SK-N-SH (cell line): ENCODE results near the gene PRDM8. TPM values are rescaled to one million over a fixed set of nuclear protein-coding genes. Genes with fewer than 3 reads are reported as not detected.

Experiments used
- ELF1 ChIP-seq: IDR thresholded peaks from 2 replicates; pipeline ENCODE4 v1.4.0; 2012
- EP300 ChIP-seq, 2 experiments: IDR thresholded peaks; 2 replicates each; pipeline versions ENCODE4 v1.4.0 to v1.6.1; 2012; ENCODE audit warnings: borderline replicate concordance in 1 of 2, low read depth in 1 of 2, low read length in 1 of 2
- EZH2phosphoT487 ChIP-seq: fragments of 200-600 bp; sonication (generic); IDR thresholded peaks from 2 replicates; pipeline ENCODE4 v1.6.1; 2017; ENCODE audit warnings: low read depth, mixed run types, mild to moderate bottlenecking, antibody characterized with exemption, moderate library complexity, borderline replicate concordance
- FOXJ3 ChIP-seq: sonication (generic); formaldehyde crosslinking; IDR thresholded peaks from 2 replicates; pipeline ENCODE4 v1.5.1; 2020; ENCODE audit warnings: mild to moderate bottlenecking, missing genetic modification reagents
- FOXM1 ChIP-seq: IDR thresholded peaks from 2 replicates; pipeline ENCODE4 v1.4.0; 2012; ENCODE audit warnings: low read depth, mild to moderate bottlenecking
- GABPA ChIP-seq: IDR thresholded peaks from 2 replicates; pipeline ENCODE4 v1.4.0; 2012; ENCODE audit warnings: low read depth, mild to moderate bottlenecking
- GATA2 ChIP-seq: sonication (generic); formaldehyde crosslinking; IDR thresholded peaks from 2 replicates; pipeline ENCODE4 v1.5.0; 2020; ENCODE audit warnings: mild to moderate bottlenecking, missing genetic modification reagents
- MEF2A ChIP-seq: IDR thresholded peaks from 2 replicates; pipeline ENCODE4 v1.4.0; 2012; ENCODE audit warnings: low read depth, borderline replicate concordance
- MXI1 ChIP-seq: IDR thresholded peaks from 2 replicates; pipeline ENCODE4 v1.6.1; 2012; ENCODE audit warnings: mild to moderate bottlenecking, low read depth, low read length, improper control_type of control experiment
- NFIC ChIP-seq: IDR thresholded peaks from 2 replicates; pipeline ENCODE4 v1.4.0; 2012; ENCODE audit warnings: borderline replicate concordance
- NRF1 ChIP-seq: IDR thresholded peaks from 2 replicates; pipeline ENCODE4 v1.6.1; 2012; ENCODE audit warnings: low read depth, mild to moderate bottlenecking, low read length
- PBX3 ChIP-seq: IDR thresholded peaks from 2 replicates; pipeline ENCODE4; 2012
- RCOR1 ChIP-seq: fragments of 150-350 bp; IDR thresholded peaks from 2 replicates; pipeline ENCODE4 v1.6.1; 2017; ENCODE audit warnings: antibody characterized with exemption, low read length
- REST ChIP-seq: IDR thresholded peaks from 2 replicates; pipeline ENCODE4 v1.6.1; 2012; ENCODE audit warnings: mild to moderate bottlenecking, low read depth, low read length, moderate library complexity
- RXRA ChIP-seq: IDR thresholded peaks from 2 replicates; pipeline ENCODE4 v1.4.0; 2012; ENCODE audit warnings: low read depth, mild to moderate bottlenecking, borderline replicate concordance
- SIN3A ChIP-seq: IDR thresholded peaks from 2 replicates; pipeline ENCODE4 v1.6.1; 2012; ENCODE audit warnings: low read depth, mild to moderate bottlenecking, low read length, moderate library complexity, borderline replicate concordance
- SMC3 ChIP-seq: IDR thresholded peaks from 2 replicates; pipeline ENCODE4 v1.6.1; 2012; ENCODE audit warnings: low read depth, low read length, improper control_type of control experiment
- TAF1 ChIP-seq: IDR thresholded peaks from 2 replicates; pipeline ENCODE4 v1.6.1; 2012; ENCODE audit warnings: low read depth, mild to moderate bottlenecking, low read length, moderate library complexity, borderline replicate concordance
- TCF12 ChIP-seq: IDR thresholded peaks from 2 replicates; pipeline ENCODE4 v1.4.0; 2012
- TEAD4 ChIP-seq: IDR thresholded peaks from 2 replicates; pipeline ENCODE4 v1.4.0; 2012; ENCODE audit warnings: mild to moderate bottlenecking, borderline replicate concordance; ENCODE audit not compliant: insufficient read depth
- USF2 ChIP-seq: fragments of 150-350 bp; IDR thresholded peaks from 2 replicates; pipeline ENCODE4 v1.6.1; 2017; ENCODE audit warnings: antibody characterized with exemption, low read length, low read depth, borderline replicate concordance
- YY1 ChIP-seq: IDR thresholded peaks from 2 replicates; pipeline ENCODE4 v1.4.0; 2012; ENCODE audit warnings: low read depth, mild to moderate bottlenecking
- ZBTB33 ChIP-seq: IDR thresholded peaks from 2 replicates; pipeline ENCODE4 v1.4.0; 2012; ENCODE audit warnings: low read depth, borderline replicate concordance
- polyA plus RNA-seq, 3 experiments: library from polyadenylated mRNA; depleted of rRNA; stranded (reverse); fragments of >200 nt; gene quantifications; 2 replicates each; pipeline ENCODE4 v1.2.3, GENCODE V29; 2012
- TF ChIP-seq, protein P1 (sequence below): IDR thresholded peaks from 2 replicates; pipeline ENCODE4 v1.4.0; 2012; ENCODE audit warnings: low read depth, borderline replicate concordance

The PRDM8 gene
- polyA plus RNA-seq, 1 of the 3 experiments (the other 2 are of a cell fraction): 3.5 TPM

DNA sequence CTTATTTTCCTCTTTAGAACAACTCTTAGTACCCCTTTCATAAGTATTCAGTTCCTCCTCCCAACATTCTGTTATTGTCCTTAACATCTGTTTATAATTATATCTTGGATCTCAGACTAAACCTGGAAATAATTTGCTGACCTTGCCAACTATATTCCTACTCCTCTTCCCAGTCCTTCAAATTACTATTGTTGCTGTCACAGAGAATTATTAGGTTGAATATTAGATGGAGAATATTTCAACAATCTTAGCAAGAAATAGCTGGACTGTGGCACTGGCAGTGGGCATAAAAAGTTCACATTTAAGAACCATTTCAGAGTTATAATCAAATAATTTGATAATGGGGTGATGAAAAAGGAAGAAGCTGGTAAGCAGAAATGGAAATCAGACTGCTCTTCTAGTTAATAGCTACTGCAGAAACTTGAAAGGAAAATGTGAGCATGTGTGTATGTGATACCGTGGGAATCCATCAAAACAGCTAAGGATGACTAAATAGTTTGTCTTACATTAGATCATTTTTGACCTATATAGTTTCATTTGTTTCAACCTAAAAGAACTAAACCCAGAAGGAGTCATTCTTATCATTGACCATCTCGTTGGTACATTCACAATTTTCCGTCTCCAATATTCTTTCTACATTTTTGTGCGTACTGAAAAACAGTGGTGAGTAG lies 43.3 kb upstream of the PRDM8 start (continued):
- peak; percentile 37 for TF ChIP-seq PBX3
- no peak for TF ChIP-seq MXI1
- no peak for TF ChIP-seq TAF1
- TF ChIP-seq RCOR1: no peak
- no peak for TF ChIP-seq EZH2phosphoT487
- no peak for TF ChIP-seq FOXM1
- TF ChIP-seq USF2: no peak
- TF ChIP-seq, protein P1, sequence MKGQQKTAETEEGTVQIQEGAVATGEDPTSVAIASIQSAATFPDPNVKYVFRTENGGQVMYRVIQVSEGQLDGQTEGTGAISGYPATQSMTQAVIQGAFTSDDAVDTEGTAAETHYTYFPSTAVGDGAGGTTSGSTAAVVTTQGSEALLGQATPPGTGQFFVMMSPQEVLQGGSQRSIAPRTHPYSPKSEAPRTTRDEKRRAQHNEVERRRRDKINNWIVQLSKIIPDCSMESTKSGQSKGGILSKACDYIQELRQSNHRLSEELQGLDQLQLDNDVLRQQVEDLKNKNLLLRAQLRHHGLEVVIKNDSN: no peak
- no peak for TF ChIP-seq NRF1
- TF ChIP-seq EP300 (IDR thresholded peaks at IDR 0.05; ENCODE audit: borderline replicate concordance in 1 of 2, low read depth in 1 of 2, low read length in 1 of 2): no peak
- TF ChIP-seq ELF1: no peak; the same call in 1 of the 2 replicates
- TF ChIP-seq YY1: no peak
- no peak for TF ChIP-seq MEF2A
- TF ChIP-seq GATA2 (CRISPR knock-in tag): 0 out of 2 replicates have a peak, but pooled peaks have one; percentile 10
- TF ChIP-seq FOXJ3 (CRISPR knock-in tag): no peak
- no peak for TF ChIP-seq SIN3A
- no peak for TF ChIP-seq REST
- peak; percentile 92 for TF ChIP-seq TCF12
- no peak for TF ChIP-seq ZBTB33
- peak; percentile 66; the same call in 1 of the 2 replicates for TF ChIP-seq NFIC
- no peak for TF ChIP-seq GABPA
- TF ChIP-seq RXRA: peak; percentile 11; the same call in 1 of the 2 replicates
- TF ChIP-seq TEAD4: peak; percentile 46; the same call in 1 of the 2 replicates
- no peak for TF ChIP-seq SMC3
